H9 (cell line): ENCODE measurements around the gene DDX59. TPM values are rescaled to one million over a fixed set of nuclear protein-coding genes. Genes with fewer than 3 reads are reported as not detected.

Experiments
- DNase-seq: peaks from one replicate; pipeline ENCODE4 v3.0.0-alpha.2; 2017
- H2AFZ ChIP-seq: one replicate; pipeline ENCODE4 v1.6.1; 2013; ENCODE audit warnings: mild to moderate bottlenecking, low read length, control low read depth, moderate library complexity
- H2AK5ac ChIP-seq: 2 replicates; pipeline ENCODE4 v1.6.1; 2013; ENCODE audit warnings: low read length, control low read depth, mixed read lengths; ENCODE audit not compliant: insufficient read length
- H2BK120ac ChIP-seq: one replicate; pipeline ENCODE4 v1.6.1; 2013; ENCODE audit warnings: low read depth, mild to moderate bottlenecking, low read length, control low read depth, inconsistent platforms; ENCODE audit not compliant: poor library complexity, severe bottlenecking
- H2BK12ac ChIP-seq: 2 replicates; pipeline ENCODE4 v1.6.1; 2013; ENCODE audit warnings: low read length, control low read depth, mixed read lengths, low read depth; ENCODE audit not compliant: insufficient read length
- H2BK15ac ChIP-seq: 2 replicates; pipeline ENCODE4 v1.6.1; 2013; ENCODE audit warnings: low read depth, low read length, control low read depth
- H2BK20ac ChIP-seq: one replicate; pipeline ENCODE4 v1.6.1; 2013; ENCODE audit warnings: low read depth, mild to moderate bottlenecking, low read length, control low read depth, inconsistent platforms; ENCODE audit not compliant: poor library complexity, severe bottlenecking
- H2BK5ac ChIP-seq: 2 replicates; pipeline ENCODE4 v1.6.1; 2013; ENCODE audit warnings: low read length, control low read depth, mixed read lengths; ENCODE audit not compliant: insufficient read length
- H3K14ac ChIP-seq: 2 replicates; pipeline ENCODE4 v1.6.1; 2013; ENCODE audit warnings: low read length, control low read depth; ENCODE audit not compliant: insufficient read depth
- H3K18ac ChIP-seq: 2 replicates; pipeline ENCODE4 v1.6.1; 2013; ENCODE audit warnings: low read depth, mild to moderate bottlenecking, mixed read lengths, low read length, control low read depth; ENCODE audit not compliant: insufficient read length
- H3K23ac ChIP-seq: 2 replicates; pipeline ENCODE4 v1.6.1; 2013; ENCODE audit warnings: low read length, control low read depth, mixed read lengths, low read depth; ENCODE audit not compliant: insufficient read length
- H3K23me2 ChIP-seq: 2 replicates; pipeline ENCODE4 v1.6.1; 2013; ENCODE audit warnings: low read depth, mild to moderate bottlenecking, mixed read lengths, low read length, control low read depth; ENCODE audit not compliant: insufficient read length, poor library complexity, severe bottlenecking
- H3K27ac ChIP-seq: 2 replicates; pipeline ENCODE4 v1.5.1; 2013; ENCODE audit warnings: low read length, control low read depth, mixed read lengths, low read depth; ENCODE audit not compliant: insufficient read length
- H3K27me3 ChIP-seq: 2 replicates; pipeline ENCODE4 v1.6.1; 2013; ENCODE audit warnings: low read length, control low read depth, inconsistent platforms; ENCODE audit not compliant: insufficient read depth
- H3K4ac ChIP-seq: 2 replicates; pipeline ENCODE4 v1.6.1; 2013; ENCODE audit warnings: low read depth, mild to moderate bottlenecking, control low read depth, inconsistent platforms, low read length, moderate library complexity
- H3K4me1 ChIP-seq: 2 replicates; pipeline ENCODE4 v1.6.1; 2013; ENCODE audit warnings: low read length, control low read depth, inconsistent platforms; ENCODE audit not compliant: insufficient read depth
- H3K4me2 ChIP-seq: 2 replicates; pipeline ENCODE4 v1.6.1; 2013; ENCODE audit warnings: low read length, control low read depth, mixed read lengths; ENCODE audit not compliant: insufficient read length, insufficient read depth
- H3K56ac ChIP-seq: 2 replicates; pipeline ENCODE4 v1.6.1; 2013; ENCODE audit warnings: low read depth, mild to moderate bottlenecking, mixed read lengths, low read length, control low read depth; ENCODE audit not compliant: insufficient read length
- H3K79me1 ChIP-seq: 2 replicates; pipeline ENCODE4 v1.6.1; 2013; ENCODE audit warnings: low read depth, mild to moderate bottlenecking, moderate library complexity, low read length, control low read depth, inconsistent platforms; ENCODE audit not compliant: insufficient read depth, poor library complexity, severe bottlenecking
- H3K79me2 ChIP-seq: 2 replicates; pipeline ENCODE4 v1.6.1; 2013; ENCODE audit warnings: low read length, control low read depth, inconsistent platforms; ENCODE audit not compliant: insufficient read depth
- H3K9ac ChIP-seq: 2 replicates; pipeline ENCODE4 v1.6.1; 2013; ENCODE audit warnings: low read length, control low read depth, mixed read lengths; ENCODE audit not compliant: insufficient read length; ENCODE audit errors: extremely low read depth
- H3K9me3 ChIP-seq: one replicate; pipeline ENCODE4 v1.6.1; 2013; ENCODE audit warnings: low read depth, low read length, inconsistent platforms; ENCODE audit not compliant: control insufficient read depth
- H3T11ph ChIP-seq: one replicate; pipeline ENCODE4 v1.6.1; 2013; ENCODE audit warnings: mild to moderate bottlenecking, low read length, control low read depth, inconsistent platforms
- H4K20me1 ChIP-seq: one replicate; pipeline ENCODE4 v1.6.1; 2013; ENCODE audit not compliant: control insufficient read depth, insufficient read length, insufficient read depth
- H4K5ac ChIP-seq: 2 replicates; pipeline ENCODE4 v1.6.1; 2013; ENCODE audit warnings: low read depth, mild to moderate bottlenecking, mixed read lengths, low read length, control low read depth; ENCODE audit not compliant: insufficient read length
- H4K8ac ChIP-seq: replicated peaks from 2 replicates; pipeline ENCODE4 v1.6.1; 2013; ENCODE audit warnings: low read length, control low read depth, mixed read lengths, low read depth; ENCODE audit not compliant: insufficient read length
- H4K91ac ChIP-seq: 2 replicates; pipeline ENCODE4 v1.6.1; 2013; ENCODE audit warnings: low read depth, mild to moderate bottlenecking, moderate library complexity, mixed read lengths, low read length, control low read depth; ENCODE audit not compliant: insufficient read length
- H3K27ac Mint-ChIP-seq, 3 experiments: 2 replicates in 2 of 3; 3 replicates in 1 of 3; pipeline ENCODE4 v1.8.0; 2020 to 2021; ENCODE audit warnings: mixed read lengths in 3 of 3, mild to moderate bottlenecking in 1 of 3, moderate library complexity in 1 of 3
- H3K27me3 Mint-ChIP-seq: 2 replicates; pipeline ENCODE4 v1.8.0; 2021; ENCODE audit warnings: low read depth, mild to moderate bottlenecking, moderate library complexity, mixed read lengths
- H3K36me3 Mint-ChIP-seq, 3 experiments: 2 replicates in 2 of 3; 3 replicates in 1 of 3; pipeline ENCODE4 v1.8.0; 2020 to 2021; ENCODE audit warnings: low read depth in 3 of 3, mixed read lengths in 3 of 3; ENCODE audit not compliant: insufficient read depth in 1 of 3
- H3K4me1 Mint-ChIP-seq, 2 experiments: 2 replicates each; pipeline ENCODE4 v1.8.0; 2020; ENCODE audit warnings: mixed read lengths in 2 of 2
- H3K4me3 Mint-ChIP-seq, 2 experiments: 2 replicates in 1 of 2; 3 replicates in 1 of 2; pipeline ENCODE4 v1.8.0; 2020 to 2021; ENCODE audit warnings: mild to moderate bottlenecking in 2 of 2, mixed read lengths in 2 of 2, moderate library complexity in 1 of 2
- H3K9me3 Mint-ChIP-seq, 2 experiments: 2 replicates in 1 of 2; 3 replicates in 1 of 2; pipeline ENCODE4 v1.8.0; 2020; ENCODE audit warnings: mild to moderate bottlenecking in 2 of 2, mixed read lengths in 2 of 2, moderate library complexity in 1 of 2
- WGBS: extraction: QIAGEN DNeasy Blood & Tissue Kit; methylation state at CpG from one replicate; pipeline ENCODE4 v1.1.7; 2013; ENCODE audit warnings: missing lambda C conversion rate, low lambda C conversion rate, mixed read lengths; ENCODE audit not compliant: insufficient read length; ENCODE audit errors: extremely low coverage; 5-methylcytosine and 5-hydroxymethylcytosine counted together
- total RNA-seq: library from RNA; stranded (reverse); gene quantifications from 2 replicates; pipeline ENCODE4 v1.2.1, GENCODE V29; 2021
- TF ChIP-seq, protein P1 (sequence below): fragments of 200-600 bp; sonication (generic); conservative IDR thresholded peaks from 3 replicates; pipeline ENCODE4 v1.8.0; 2021; ENCODE audit warnings: antibody characterized with exemption, mild to moderate bottlenecking

DDX59 gene
- total RNA-seq, 1 experiment from 2014 or later = 14.0 TPM

DNA sequence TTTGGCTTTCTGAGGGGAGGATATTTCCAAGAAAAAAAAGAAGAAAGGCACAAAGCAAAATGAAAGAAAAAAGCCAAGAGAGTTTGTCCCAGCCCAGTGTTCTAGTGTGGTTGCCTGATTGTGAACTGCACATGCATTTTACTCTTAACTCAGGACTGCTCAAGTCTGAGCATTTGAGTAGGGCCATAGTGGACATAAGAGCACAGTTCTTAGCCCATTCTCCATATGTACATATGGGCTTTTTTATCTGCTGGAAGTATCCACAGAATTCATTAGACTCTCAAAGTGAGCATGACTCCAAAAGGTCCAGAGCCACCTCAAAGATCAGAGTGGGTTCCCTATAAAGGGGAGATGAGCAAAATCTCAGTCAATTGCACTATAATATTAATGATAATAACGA, 13.6 kb upstream of the DDX59 start:
- Histone ChIP-seq H2BK120ac (no peak overlapping the region), H3K14ac (no peak overlapping the region), H3K23ac (no peak overlapping the region), H4K8ac (no peak overlapping the region), H3K79me1 (no peaks in the 10 kb centered on the region), H4K5ac (no peak overlapping the region), H2BK20ac (no peak overlapping the region), H4K20me1 (no peaks in the 10 kb centered on the region), H3K9me3 (no peaks in the 10 kb centered on the region), H3K4me2 (no peak overlapping the region), H3K23me2 (no peaks in the 10 kb centered on the region), H2AK5ac (no peak overlapping the region), H3K18ac (no peak overlapping the region), H2BK15ac (no peak overlapping the region), H3K9ac (no peak overlapping the region), H3T11ph (no peak overlapping the region), H3K56ac (no peak overlapping the region), H4K91ac (no peak overlapping the region), H3K4ac (no peak overlapping the region), H3K79me2 (peaks cover 2% of the 10 kb centered on the region; the same call in 1 of the 2 replicates), H2BK5ac (no peak overlapping the region), H3K27me3 (no peaks in the 10 kb centered on the region), H2BK12ac (no peak overlapping the region), H3K27ac (no peak overlapping the region), H3K4me1 (no peaks in the 10 kb centered on the region), H2AFZ (no peak overlapping the region)
- no peaks in the 10 kb centered on the region for H3K36me3 Mint-ChIP-seq
- no peak overlapping the region for H3K4me3 Mint-ChIP-seq
- no CpG with 5 or more reads among the region's 1 CpG for WGBS
- H3K9me3 Mint-ChIP-seq = no peaks in the 10 kb centered on the region
- no peak overlapping the region for H3K27ac Mint-ChIP-seq
- H3K4me1 Mint-ChIP-seq = peaks cover 11 to 16% of the 10 kb centered on the region in 2 experiments
- no peak for DNase-seq
- H3K27me3 Mint-ChIP-seq = no peaks in the 10 kb centered on the region
- TF ChIP-seq, protein P1, sequence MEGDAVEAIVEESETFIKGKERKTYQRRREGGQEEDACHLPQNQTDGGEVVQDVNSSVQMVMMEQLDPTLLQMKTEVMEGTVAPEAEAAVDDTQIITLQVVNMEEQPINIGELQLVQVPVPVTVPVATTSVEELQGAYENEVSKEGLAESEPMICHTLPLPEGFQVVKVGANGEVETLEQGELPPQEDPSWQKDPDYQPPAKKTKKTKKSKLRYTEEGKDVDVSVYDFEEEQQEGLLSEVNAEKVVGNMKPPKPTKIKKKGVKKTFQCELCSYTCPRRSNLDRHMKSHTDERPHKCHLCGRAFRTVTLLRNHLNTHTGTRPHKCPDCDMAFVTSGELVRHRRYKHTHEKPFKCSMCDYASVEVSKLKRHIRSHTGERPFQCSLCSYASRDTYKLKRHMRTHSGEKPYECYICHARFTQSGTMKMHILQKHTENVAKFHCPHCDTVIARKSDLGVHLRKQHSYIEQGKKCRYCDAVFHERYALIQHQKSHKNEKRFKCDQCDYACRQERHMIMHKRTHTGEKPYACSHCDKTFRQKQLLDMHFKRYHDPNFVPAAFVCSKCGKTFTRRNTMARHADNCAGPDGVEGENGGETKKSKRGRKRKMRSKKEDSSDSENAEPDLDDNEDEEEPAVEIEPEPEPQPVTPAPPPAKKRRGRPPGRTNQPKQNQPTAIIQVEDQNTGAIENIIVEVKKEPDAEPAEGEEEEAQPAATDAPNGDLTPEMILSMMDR = no peak
